Measurements from ENCODE around the gene VPS13D. TPM values are rescaled to one million over a fixed set of nuclear protein-coding genes. Genes with fewer than 3 reads are reported as not detected.

VPS13D gene
- total and polyA plus RNA-seq, 2 experiments from 2014 or later = 10.7 to 34.9 TPM

DNA sequence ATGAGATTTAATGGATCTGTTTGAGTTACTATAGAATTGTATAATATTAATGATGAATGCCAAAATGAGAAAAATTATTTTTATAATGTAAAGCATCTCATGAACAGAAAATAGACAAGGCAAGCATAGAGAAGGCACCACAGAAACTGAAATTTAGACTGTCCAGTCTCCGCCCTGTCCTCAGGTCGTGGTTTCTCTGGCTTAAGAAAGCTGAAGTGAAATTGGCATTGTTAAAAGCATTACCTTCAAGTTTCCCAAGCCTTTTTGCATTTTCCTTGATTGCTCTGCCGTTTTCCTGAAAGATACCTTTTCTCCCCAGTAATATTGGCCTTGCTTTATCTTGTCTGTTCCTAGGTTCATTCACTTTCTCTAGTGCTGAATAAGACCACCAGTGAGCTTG is 58.0 kb downstream of the VPS13D start:
- H4K20me1 ChIP-seq (replicated peaks; ENCODE audit: insufficient read depth) = 0 out of 2 replicates have a peak, but pooled peaks cover 9% of the 10 kb centered on the region
- H3K9me3 Mint-ChIP-seq = no peaks in the 10 kb centered on the region
- TF ChIP-seq JUNB (IDR thresholded peaks at IDR 0.05; ENCODE audit: unreplicated experiment) (no peak), ZNF114 (CRISPR knock-in tag; IDR thresholded peaks at IDR 0.05) (no peak), NANOG (IDR thresholded peaks at IDR 0.05; ENCODE audit: borderline replicate concordance) (no peak), ETS1 (IDR thresholded peaks at IDR 0.05) (no peak), STAT1 (IDR thresholded peaks at IDR 0.05; ENCODE audit: unreplicated experiment) (no peak)
- TF ChIP-seq, protein P1, sequence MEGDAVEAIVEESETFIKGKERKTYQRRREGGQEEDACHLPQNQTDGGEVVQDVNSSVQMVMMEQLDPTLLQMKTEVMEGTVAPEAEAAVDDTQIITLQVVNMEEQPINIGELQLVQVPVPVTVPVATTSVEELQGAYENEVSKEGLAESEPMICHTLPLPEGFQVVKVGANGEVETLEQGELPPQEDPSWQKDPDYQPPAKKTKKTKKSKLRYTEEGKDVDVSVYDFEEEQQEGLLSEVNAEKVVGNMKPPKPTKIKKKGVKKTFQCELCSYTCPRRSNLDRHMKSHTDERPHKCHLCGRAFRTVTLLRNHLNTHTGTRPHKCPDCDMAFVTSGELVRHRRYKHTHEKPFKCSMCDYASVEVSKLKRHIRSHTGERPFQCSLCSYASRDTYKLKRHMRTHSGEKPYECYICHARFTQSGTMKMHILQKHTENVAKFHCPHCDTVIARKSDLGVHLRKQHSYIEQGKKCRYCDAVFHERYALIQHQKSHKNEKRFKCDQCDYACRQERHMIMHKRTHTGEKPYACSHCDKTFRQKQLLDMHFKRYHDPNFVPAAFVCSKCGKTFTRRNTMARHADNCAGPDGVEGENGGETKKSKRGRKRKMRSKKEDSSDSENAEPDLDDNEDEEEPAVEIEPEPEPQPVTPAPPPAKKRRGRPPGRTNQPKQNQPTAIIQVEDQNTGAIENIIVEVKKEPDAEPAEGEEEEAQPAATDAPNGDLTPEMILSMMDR (conservative IDR thresholded peaks at IDR 0.05; ENCODE audit: low read depth in 2 of 2) = no peak
- TF ChIP-seq, protein P2, sequence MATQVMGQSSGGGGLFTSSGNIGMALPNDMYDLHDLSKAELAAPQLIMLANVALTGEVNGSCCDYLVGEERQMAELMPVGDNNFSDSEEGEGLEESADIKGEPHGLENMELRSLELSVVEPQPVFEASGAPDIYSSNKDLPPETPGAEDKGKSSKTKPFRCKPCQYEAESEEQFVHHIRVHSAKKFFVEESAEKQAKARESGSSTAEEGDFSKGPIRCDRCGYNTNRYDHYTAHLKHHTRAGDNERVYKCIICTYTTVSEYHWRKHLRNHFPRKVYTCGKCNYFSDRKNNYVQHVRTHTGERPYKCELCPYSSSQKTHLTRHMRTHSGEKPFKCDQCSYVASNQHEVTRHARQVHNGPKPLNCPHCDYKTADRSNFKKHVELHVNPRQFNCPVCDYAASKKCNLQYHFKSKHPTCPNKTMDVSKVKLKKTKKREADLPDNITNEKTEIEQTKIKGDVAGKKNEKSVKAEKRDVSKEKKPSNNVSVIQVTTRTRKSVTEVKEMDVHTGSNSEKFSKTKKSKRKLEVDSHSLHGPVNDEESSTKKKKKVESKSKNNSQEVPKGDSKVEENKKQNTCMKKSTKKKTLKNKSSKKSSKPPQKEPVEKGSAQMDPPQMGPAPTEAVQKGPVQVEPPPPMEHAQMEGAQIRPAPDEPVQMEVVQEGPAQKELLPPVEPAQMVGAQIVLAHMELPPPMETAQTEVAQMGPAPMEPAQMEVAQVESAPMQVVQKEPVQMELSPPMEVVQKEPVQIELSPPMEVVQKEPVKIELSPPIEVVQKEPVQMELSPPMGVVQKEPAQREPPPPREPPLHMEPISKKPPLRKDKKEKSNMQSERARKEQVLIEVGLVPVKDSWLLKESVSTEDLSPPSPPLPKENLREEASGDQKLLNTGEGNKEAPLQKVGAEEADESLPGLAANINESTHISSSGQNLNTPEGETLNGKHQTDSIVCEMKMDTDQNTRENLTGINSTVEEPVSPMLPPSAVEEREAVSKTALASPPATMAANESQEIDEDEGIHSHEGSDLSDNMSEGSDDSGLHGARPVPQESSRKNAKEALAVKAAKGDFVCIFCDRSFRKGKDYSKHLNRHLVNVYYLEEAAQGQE (IDR thresholded peaks at IDR 0.05; ENCODE audit: unreplicated experiment) = no peak
- no peak overlapping the region for H2AFZ ChIP-seq
- no peaks in the 10 kb centered on the region for H3K4me1 ChIP-seq (ENCODE audit: insufficient read depth)
- H3K27me3 ChIP-seq (ENCODE audit: insufficient read depth) = no peaks in the 10 kb centered on the region
- no peaks in the 10 kb centered on the region for H3F3A ChIP-seq (replicated peaks; ENCODE audit: low read depth)
- H3K4me3 Mint-ChIP-seq = no peak overlapping the region
- peaks cover 6% of the 10 kb centered on the region for H3K36me3 Mint-ChIP-seq (ENCODE audit: low read depth)
- H3K4me1 Mint-ChIP-seq = no peaks in the 10 kb centered on the region
- H3K27ac ChIP-seq (ENCODE audit: low read depth) = no peak overlapping the region
- H3K9me2 ChIP-seq (ENCODE audit: insufficient read depth) = no peaks in the 10 kb centered on the region
- H3K27ac Mint-ChIP-seq = no peak overlapping the region
- H3K79me2 ChIP-seq (replicated peaks; ENCODE audit: insufficient read depth) = peaks cover 10% of the 10 kb centered on the region; the same call in 1 of the 2 replicates
- no peak overlapping the region for H3K4me3 ChIP-seq
- no peak overlapping the region for H3K4me2 ChIP-seq
- no peak for DNase-seq (ENCODE audit: low spot score)
- ATAC-seq = no peak
- no peaks in the 10 kb centered on the region for H3K27me3 Mint-ChIP-seq (ENCODE audit: insufficient read depth, low read depth, poor library complexity)
- H3K36me3 ChIP-seq (ENCODE audit: insufficient read depth) = peaks cover 10% of the 10 kb centered on the region

GRCh38 chr1:12290828-12291227 is 61.0 kb downstream of the VPS13D start:
- Histone ChIP-seq H3K36me3 (ENCODE audit: insufficient read depth) (peaks cover 10% of the 10 kb centered on the region; the same call in 1 of the 2 replicates), H3K27me3 (ENCODE audit: insufficient read depth) (no peaks in the 10 kb centered on the region), H2AFZ (no peak overlapping the region), H3K79me2 (replicated peaks; ENCODE audit: insufficient read depth) (peaks cover 10% of the 10 kb centered on the region; the same call in 1 of the 2 replicates), H3K4me1 (ENCODE audit: insufficient read depth) (no peaks in the 10 kb centered on the region), H3F3A (replicated peaks; ENCODE audit: low read depth) (no peaks in the 10 kb centered on the region), H3K4me2 (no peak overlapping the region), H4K20me1 (replicated peaks; ENCODE audit: insufficient read depth) (peaks cover 5% of the 10 kb centered on the region; the same call in 1 of the 2 replicates), H3K9me2 (ENCODE audit: insufficient read depth) (no peaks in the 10 kb centered on the region), H3K4me3 (no peak overlapping the region), H3K27ac (ENCODE audit: low read depth) (no peak overlapping the region)
- no peak for ATAC-seq
- no peak overlapping the region for H3K4me3 Mint-ChIP-seq
- no peaks in the 10 kb centered on the region for H3K4me1 Mint-ChIP-seq
- no peak for DNase-seq (ENCODE audit: low spot score)
- no peaks in the 10 kb centered on the region for H3K9me3 Mint-ChIP-seq
- no peak overlapping the region for H3K27ac Mint-ChIP-seq
- H3K36me3 Mint-ChIP-seq (ENCODE audit: low read depth) = peaks cover 9% of the 10 kb centered on the region; the same call in 2 of the 3 replicates
- H3K27me3 Mint-ChIP-seq (ENCODE audit: insufficient read depth, low read depth, poor library complexity) = no peaks in the 10 kb centered on the region
- TF ChIP-seq, protein P2 (IDR thresholded peaks at IDR 0.05; ENCODE audit: unreplicated experiment) = no peak
- TF ChIP-seq STAT1 (IDR thresholded peaks at IDR 0.05; ENCODE audit: unreplicated experiment) (no peak), NANOG (IDR thresholded peaks at IDR 0.05; ENCODE audit: borderline replicate concordance) (no peak), POLR2AphosphoS5 (IDR thresholded peaks at IDR 0.05; ENCODE audit: low read depth) (no peak)

Data from GM23338 (cell line).